Measurements from ENCODE around the gene SFMBT2. TPM values are rescaled to one million over a fixed set of nuclear protein-coding genes. Genes with fewer than 3 reads are reported as not detected.

SFMBT2 gene
- total and polyA plus RNA-seq, 2 of the 4 experiments (the other 2 are of a cell fraction) = 0.70 to 1.3 TPM

GRCh38 chr10:7389346-7389745 is 21.5 kb downstream of the SFMBT2 start:
- H4K91ac ChIP-seq (ENCODE audit: insufficient read depth, low read depth, low read length) = no peak overlapping the region
- no peaks in the 10 kb centered on the region for H3K36me3 ChIP-seq (ENCODE audit: control insufficient read depth, insufficient read depth, low read length)
- H4K8ac ChIP-seq (ENCODE audit: low read depth in 2 of 2, low read length in 2 of 2) = no peak overlapping the region
- no peaks in the 10 kb centered on the region for H3K27me3 ChIP-seq (ENCODE audit: control insufficient read depth, insufficient read depth, low read length)
- H3K9me1 ChIP-seq (ENCODE audit: insufficient read depth, low read length) = no peaks in the 10 kb centered on the region
- H4K5ac ChIP-seq (ENCODE audit: low read depth, low read length) = no peak overlapping the region
- H3K9ac ChIP-seq (ENCODE audit: low read depth, low read length) = no peak overlapping the region
- no peak overlapping the region for H2BK15ac ChIP-seq (ENCODE audit: low read depth, low read length)
- no peaks in the 10 kb centered on the region; the same call in none of the 2 replicates for H4K20me1 ChIP-seq (ENCODE audit: insufficient read depth, low read length)
- no peak overlapping the region for H3K56ac ChIP-seq (ENCODE audit: extremely low read depth, insufficient read depth, low read length)
- H3K4me1 ChIP-seq (ENCODE audit: control insufficient read depth, insufficient read depth, low read length) = peaks cover 2% of the 10 kb centered on the region; the same call in 1 of the 2 replicates
- TF ChIP-seq CHD1 (IDR thresholded peaks at IDR 0.05; ENCODE audit: low read depth, low read length) (no peak), CTCF (conservative IDR thresholded peaks at IDR 0.05; ENCODE audit: low read depth, low read length) (no peak), USF2 (IDR thresholded peaks at IDR 0.05; ENCODE audit: low read depth, low read length) (no peak), RCOR1 (IDR thresholded peaks at IDR 0.05; ENCODE audit: insufficient replicate concordance, low read length) (no peak), RAD21 (IDR thresholded peaks at IDR 0.05; ENCODE audit: low read length) (no peak), MXI1 (IDR thresholded peaks at IDR 0.05; ENCODE audit: borderline replicate concordance, low read depth, low read length) (no peak), RFX5 (IDR thresholded peaks at IDR 0.05; ENCODE audit: low read depth, low read length) (no peak), CEBPB (IDR thresholded peaks at IDR 0.05; ENCODE audit: low read depth, low read length) (no peak), MAZ (IDR thresholded peaks at IDR 0.05; ENCODE audit: borderline replicate concordance, low read depth, low read length) (no peak), MAFK (IDR thresholded peaks at IDR 0.05; ENCODE audit: low read depth, low read length) (no peak), ELK1 (IDR thresholded peaks at IDR 0.05; ENCODE audit: borderline replicate concordance, low read depth, low read length) (no peak), FOS (IDR thresholded peaks at IDR 0.05; ENCODE audit: low read depth, low read length) (no peak), POLR2A (IDR thresholded peaks at IDR 0.05; ENCODE audit: low read depth, low read length) (no peak)
- no CpG with 5 or more reads among the region's 2 CpGs for WGBS, 2 experiments (ENCODE audit: extremely low coverage in 2 of 2, insufficient read length in 1 of 2)
- POLR2A ChIA-PET (ENCODE audit: unreplicated experiment) = no interaction called here
- no peak overlapping the region for H2AK9ac ChIP-seq (replicated peaks; ENCODE audit: low read depth, low read length, poor library complexity)
- H2BK5ac ChIP-seq (ENCODE audit: low read depth, low read length, poor library complexity, severe bottlenecking) = no peak overlapping the region
- no peak overlapping the region for H3K27ac ChIP-seq (ENCODE audit: insufficient read depth, low read length)
- no peak overlapping the region for H3K18ac ChIP-seq (ENCODE audit: low read depth, low read length)
- H3K4me3 ChIP-seq (ENCODE audit: insufficient read depth, low read depth, low read length) = no peak overlapping the region
- H3K4me2 ChIP-seq (ENCODE audit: low read depth, low read length) = no peak overlapping the region
- no peak overlapping the region for H2BK120ac ChIP-seq (ENCODE audit: low read depth, low read length)
- intact Hi-C loops (cut with micrococcal nuclease) = no loop called here
- dilution Hi-C loops (cut with HindIII; ENCODE audit: low sequenced_read_pairs, unreplicated experiment) = no loop called here
- DNase-seq (no peak), ATAC-seq (ENCODE audit: low read depth) (no peak)
- in situ Hi-C loops (cut with MboI; ENCODE audit: low sequenced_read_pairs) = no loop called here
- no peak overlapping the region for H3K14ac ChIP-seq (replicated peaks; ENCODE audit: low read depth, low read length)
- no peak overlapping the region for H2AFZ ChIP-seq (replicated peaks; ENCODE audit: low read length, poor library complexity)
- no peak overlapping the region for H3K23ac ChIP-seq (ENCODE audit: low read depth, low read length)
- H3K79me1 ChIP-seq (ENCODE audit: low read depth in 1 of 2, low read length in 2 of 2) = no peaks in the 10 kb centered on the region
- H2AK5ac ChIP-seq (ENCODE audit: low read depth, low read length) = no peak overlapping the region
- H3K9me3 ChIP-seq (ENCODE audit: control insufficient read depth, insufficient read depth, low read length) = 0 out of 2 replicates have a peak, but pooled peaks cover 3% of the 10 kb centered on the region
- no peak overlapping the region for H3K4ac ChIP-seq (ENCODE audit: low read depth, low read length)
- BruUV-seq (replicated peaks) = no TSS peak
- no peak overlapping the region for H2BK20ac ChIP-seq (ENCODE audit: low read depth, low read length)
- CTCF ChIA-PET = no interaction called here

Data from IMR-90 (cell line).